ENCODE measurements around the gene NPFFR1. TPM values are rescaled to one million over a fixed set of nuclear protein-coding genes. Genes with fewer than 3 reads are reported as not detected.

Gene NPFFR1
- total RNA-seq, 1 donor from 2014 or later, result not detected

- peaks cover 10% of the 10 kb centered on the region for H3K4me1 Mint-ChIP-seq
- no peaks in the 10 kb centered on the region for H3F3A ChIP-seq (ENCODE audit: low read depth)
- H3K27me3 ChIP-seq, result no peaks in the 10 kb centered on the region
- H3K4me1 ChIP-seq, result peaks cover 9% of the 10 kb centered on the region
- no peak overlapping the region for H3K4me2 ChIP-seq
- H3K4me3 Mint-ChIP-seq, result no peak overlapping the region
- H3K9me3 ChIP-seq (ENCODE audit: low read depth), result no peaks in the 10 kb centered on the region
- no peak overlapping the region for H3K27ac ChIP-seq
- no peaks in the 10 kb centered on the region for H3K36me3 ChIP-seq
- no peaks in the 10 kb centered on the region for H3K79me2 ChIP-seq (ENCODE audit: low read depth)
- H3K27me3 Mint-ChIP-seq (ENCODE audit: insufficient read depth, low read depth), result peaks cover 4% of the 10 kb centered on the region
- H4K20me1 ChIP-seq (ENCODE audit: low read depth), result peaks cover 29% of the 10 kb centered on the region
- no peaks in the 10 kb centered on the region for H3K9me3 Mint-ChIP-seq
- DNase-seq (ENCODE audit: low spot score), result no peak
- H2AFZ ChIP-seq (replicated peaks), result no peak overlapping the region
- no peak overlapping the region for H3K27ac Mint-ChIP-seq
- H3K9ac ChIP-seq, result no peak overlapping the region
- peaks cover 4% of the 10 kb centered on the region for H3K36me3 Mint-ChIP-seq
- TF ChIP-seq EZH2 (IDR thresholded peaks at IDR 0.05) (no peak), CTCF (IDR thresholded peaks at IDR 0.05) (no peak), EZH2phosphoT487 (IDR thresholded peaks at IDR 0.05) (no peak)
- no peak overlapping the region for H3K4me3 ChIP-seq
Measured at GRCh38 chr10:70321233-70321632, 37.4 kb upstream of the NPFFR1 start.

DNA sequence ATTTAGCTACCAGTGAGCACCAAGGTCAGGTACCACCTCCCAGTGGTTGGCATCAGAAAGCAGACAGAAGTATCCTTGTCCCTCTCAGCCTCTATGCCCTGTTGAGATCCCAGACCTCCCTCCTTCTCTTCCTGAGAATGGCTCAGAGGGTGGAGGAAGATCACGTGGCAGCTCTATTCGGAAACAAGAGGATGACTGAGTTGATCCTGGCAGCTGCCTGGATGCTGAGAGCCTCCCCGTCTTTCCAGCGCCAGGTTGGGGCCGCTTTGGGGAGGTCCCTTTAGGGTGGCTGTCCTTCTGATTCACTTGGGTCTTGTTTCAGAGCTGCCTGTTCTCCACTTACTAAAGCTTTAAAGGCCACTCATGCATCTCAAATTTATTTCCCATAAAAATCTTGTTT lies 36.9 kb upstream of the NPFFR1 start:
- H3K27ac Mint-ChIP-seq, result no peak overlapping the region
- no peaks in the 10 kb centered on the region for H3K9me3 ChIP-seq (ENCODE audit: low read depth)
- peaks cover 9% of the 10 kb centered on the region for H3K4me1 ChIP-seq
- no peaks in the 10 kb centered on the region for H3K79me2 ChIP-seq (ENCODE audit: low read depth)
- TF ChIP-seq EZH2 (IDR thresholded peaks at IDR 0.05), result no peak
- no peak for TF ChIP-seq CTCF (IDR thresholded peaks at IDR 0.05)
- TF ChIP-seq EZH2phosphoT487 (IDR thresholded peaks at IDR 0.05), result no peak
- H3K36me3 Mint-ChIP-seq, result peaks cover 4% of the 10 kb centered on the region
- H3K9ac ChIP-seq, result no peak overlapping the region
- H3K9me3 Mint-ChIP-seq, result no peaks in the 10 kb centered on the region
- no peak overlapping the region for H3K4me3 Mint-ChIP-seq
- H3K27ac ChIP-seq, result no peak overlapping the region
- no peak overlapping the region for H2AFZ ChIP-seq (replicated peaks)
- H3K27me3 ChIP-seq, result no peaks in the 10 kb centered on the region
- H3K4me1 Mint-ChIP-seq, result peaks cover 5% of the 10 kb centered on the region
- DNase-seq (ENCODE audit: low spot score), result no peak
- H3K27me3 Mint-ChIP-seq (ENCODE audit: insufficient read depth, low read depth), result peaks cover 4% of the 10 kb centered on the region
- no peaks in the 10 kb centered on the region for H3K36me3 ChIP-seq
- no peak overlapping the region for H3K4me3 ChIP-seq
- H4K20me1 ChIP-seq (ENCODE audit: low read depth), result peaks cover 31% of the 10 kb centered on the region
- no peaks in the 10 kb centered on the region for H3F3A ChIP-seq (ENCODE audit: low read depth)
- H3K4me2 ChIP-seq, result no peak overlapping the region

DNA sequence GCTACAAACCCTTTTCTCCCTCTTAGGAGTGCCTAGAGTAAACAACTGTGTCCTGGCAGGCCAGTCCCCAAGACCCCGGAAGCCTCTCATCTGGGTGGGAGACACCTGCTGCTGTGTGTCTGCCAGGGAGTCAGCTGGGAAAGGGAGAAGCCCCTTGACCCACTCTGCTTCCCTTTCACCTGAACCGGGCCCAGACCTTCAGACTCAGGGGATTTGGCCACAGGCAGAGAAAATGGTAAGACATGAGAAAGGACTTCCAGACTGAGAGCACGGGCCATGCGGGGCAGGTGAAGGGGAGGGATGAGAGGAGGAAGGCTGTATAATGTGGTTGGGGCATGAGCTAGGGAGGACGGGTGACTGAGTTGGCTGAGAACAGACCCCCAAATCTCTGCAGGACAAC lies 36.0 kb upstream of the NPFFR1 start:
- H3K36me3 ChIP-seq, result no peaks in the 10 kb centered on the region
- Mint-ChIP-seq H3K4me1 (peaks cover 3% of the 10 kb centered on the region), H3K27me3 (ENCODE audit: insufficient read depth, low read depth) (peaks cover 2% of the 10 kb centered on the region), H3K4me3 (no peak overlapping the region), H3K9me3 (no peaks in the 10 kb centered on the region), H3K36me3 (peaks cover 4% of the 10 kb centered on the region), H3K27ac (no peak overlapping the region)
- H3F3A ChIP-seq (ENCODE audit: low read depth), result no peaks in the 10 kb centered on the region
- no peak overlapping the region for H3K9ac ChIP-seq
- H3K27ac ChIP-seq, result no peak overlapping the region
- no peaks in the 10 kb centered on the region for H3K9me3 ChIP-seq (ENCODE audit: low read depth)
- H3K27me3 ChIP-seq, result no peaks in the 10 kb centered on the region
- no peak overlapping the region for H3K4me2 ChIP-seq
- H3K4me3 ChIP-seq, result no peak overlapping the region
- peaks cover 9% of the 10 kb centered on the region for H3K4me1 ChIP-seq
- H2AFZ ChIP-seq (replicated peaks), result no peak overlapping the region
- H3K79me2 ChIP-seq (ENCODE audit: low read depth), result no peaks in the 10 kb centered on the region
- peaks cover 31% of the 10 kb centered on the region for H4K20me1 ChIP-seq (ENCODE audit: low read depth)
- DNase-seq (ENCODE audit: low spot score), result no peak
- TF ChIP-seq EZH2 (IDR thresholded peaks at IDR 0.05), result no peak
- TF ChIP-seq EZH2phosphoT487 (IDR thresholded peaks at IDR 0.05), result no peak
- TF ChIP-seq CTCF (IDR thresholded peaks at IDR 0.05), result no peak

All from neural progenitor cell (in vitro differentiated cells).